Measurements from ENCODE around the gene PTP4A1.

DNA sequence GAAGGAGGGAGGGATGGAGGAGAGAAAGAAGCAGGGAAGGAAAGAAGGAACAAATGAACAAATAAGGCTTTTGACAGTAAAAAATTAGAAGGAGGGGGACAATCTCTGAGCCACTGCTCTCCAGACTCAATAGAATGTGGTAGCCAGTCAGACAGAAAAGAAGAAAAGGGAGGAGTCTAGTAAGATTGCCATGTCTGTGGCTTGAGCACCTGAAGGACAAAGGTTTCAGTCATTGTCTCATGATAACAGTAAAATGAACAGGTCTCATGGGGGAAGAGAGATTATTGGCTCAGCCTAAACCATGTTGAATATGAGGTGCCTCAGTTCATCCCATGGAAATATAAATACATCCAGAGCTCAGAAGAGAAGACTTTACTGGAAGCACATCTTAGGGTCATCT is 14.0 kb upstream of the PTP4A1 start:
- TF ChIP-seq, protein P1, sequence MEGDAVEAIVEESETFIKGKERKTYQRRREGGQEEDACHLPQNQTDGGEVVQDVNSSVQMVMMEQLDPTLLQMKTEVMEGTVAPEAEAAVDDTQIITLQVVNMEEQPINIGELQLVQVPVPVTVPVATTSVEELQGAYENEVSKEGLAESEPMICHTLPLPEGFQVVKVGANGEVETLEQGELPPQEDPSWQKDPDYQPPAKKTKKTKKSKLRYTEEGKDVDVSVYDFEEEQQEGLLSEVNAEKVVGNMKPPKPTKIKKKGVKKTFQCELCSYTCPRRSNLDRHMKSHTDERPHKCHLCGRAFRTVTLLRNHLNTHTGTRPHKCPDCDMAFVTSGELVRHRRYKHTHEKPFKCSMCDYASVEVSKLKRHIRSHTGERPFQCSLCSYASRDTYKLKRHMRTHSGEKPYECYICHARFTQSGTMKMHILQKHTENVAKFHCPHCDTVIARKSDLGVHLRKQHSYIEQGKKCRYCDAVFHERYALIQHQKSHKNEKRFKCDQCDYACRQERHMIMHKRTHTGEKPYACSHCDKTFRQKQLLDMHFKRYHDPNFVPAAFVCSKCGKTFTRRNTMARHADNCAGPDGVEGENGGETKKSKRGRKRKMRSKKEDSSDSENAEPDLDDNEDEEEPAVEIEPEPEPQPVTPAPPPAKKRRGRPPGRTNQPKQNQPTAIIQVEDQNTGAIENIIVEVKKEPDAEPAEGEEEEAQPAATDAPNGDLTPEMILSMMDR (IDR thresholded peaks at IDR 0.05): no peak
- no peak for TF ChIP-seq EP300 (IDR thresholded peaks at IDR 0.05)
- no peak for TF ChIP-seq POLR2A (IDR thresholded peaks at IDR 0.05)
- no peak for TF ChIP-seq POLR2AphosphoS5 (IDR thresholded peaks at IDR 0.05)
